NCI-H1417 treated with DMSO at 0.1 percent for 48 hours (cell line): Measurements from ENCODE around the gene CBX3.
"Not testable (repeated sequence)": the region's sequence is repeated elsewhere in the genome, so short reads cannot be mapped to it uniquely, and the experiment has no call there.

Experiments
- DNase-seq: peaks from one replicate; lab custom pipeline; 2025; lab: John Stamatoyannopoulos, UW

CBX3 gene

GRCh38 chr7:26202019-26202990 is 760 bp downstream of the CBX3 start:
- no peak for DNase-seq

- no peak for DNase-seq
Observed at GRCh38 chr7:26203016-26203415, 1.5 kb downstream of the CBX3 start.

DNA sequence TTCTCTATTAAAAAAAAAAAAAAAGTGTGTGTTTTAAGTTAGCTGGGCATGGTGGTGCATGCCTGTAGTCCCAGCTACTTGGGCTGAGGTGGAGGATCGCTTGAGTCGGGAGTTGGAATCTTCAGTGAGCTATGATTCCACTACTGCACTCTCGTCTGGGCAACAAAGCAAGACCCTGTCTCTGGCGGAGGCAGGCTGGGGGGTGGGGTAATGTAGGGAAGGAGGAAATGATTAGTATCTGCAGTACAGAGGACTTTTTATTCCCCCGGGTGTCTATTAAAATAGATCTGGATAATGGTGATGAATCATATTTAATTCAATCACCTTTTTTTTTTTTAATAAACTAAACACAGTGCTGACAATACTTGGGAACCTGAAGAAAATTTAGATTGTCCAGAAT is 6.5 kb downstream of the CBX3 start:
- no peak for DNase-seq

DNA sequence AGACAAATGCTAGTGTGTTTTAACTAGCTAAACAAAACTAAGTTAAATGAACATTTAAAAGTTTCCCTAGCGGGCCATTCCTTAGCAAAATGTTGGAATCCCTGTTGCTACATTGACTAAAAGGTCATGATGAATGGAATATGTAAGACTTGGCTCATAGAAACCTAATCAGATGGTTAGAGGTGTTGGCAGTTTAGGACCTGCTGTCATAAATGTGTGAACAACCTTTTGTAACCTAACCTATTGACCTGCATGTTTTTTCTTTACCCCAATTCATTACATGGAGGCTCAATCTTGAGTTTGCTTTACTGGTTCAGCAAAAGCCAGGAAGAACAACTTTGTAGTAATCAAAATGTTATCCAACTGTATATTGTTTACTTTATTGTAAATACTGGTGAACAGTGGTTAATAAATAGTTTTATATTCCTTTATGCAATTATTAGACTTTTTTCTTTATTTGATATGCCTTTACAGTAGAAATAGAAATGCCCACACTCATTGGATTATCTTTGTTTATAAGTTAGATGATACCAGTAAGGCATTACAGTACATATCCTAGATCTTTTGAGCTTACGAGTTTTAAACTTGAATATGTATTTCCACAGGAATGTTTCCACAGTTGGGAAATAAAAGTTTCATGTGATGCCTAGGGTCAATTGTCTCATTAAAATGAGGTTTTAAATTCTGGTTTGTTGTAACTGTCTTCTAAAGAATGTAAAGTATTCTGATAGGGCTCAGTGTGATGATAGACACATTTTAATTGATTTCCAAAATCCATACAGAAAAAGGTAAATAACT is 11.6 kb downstream of the CBX3 start:
- DNase-seq: no peak

DNA sequence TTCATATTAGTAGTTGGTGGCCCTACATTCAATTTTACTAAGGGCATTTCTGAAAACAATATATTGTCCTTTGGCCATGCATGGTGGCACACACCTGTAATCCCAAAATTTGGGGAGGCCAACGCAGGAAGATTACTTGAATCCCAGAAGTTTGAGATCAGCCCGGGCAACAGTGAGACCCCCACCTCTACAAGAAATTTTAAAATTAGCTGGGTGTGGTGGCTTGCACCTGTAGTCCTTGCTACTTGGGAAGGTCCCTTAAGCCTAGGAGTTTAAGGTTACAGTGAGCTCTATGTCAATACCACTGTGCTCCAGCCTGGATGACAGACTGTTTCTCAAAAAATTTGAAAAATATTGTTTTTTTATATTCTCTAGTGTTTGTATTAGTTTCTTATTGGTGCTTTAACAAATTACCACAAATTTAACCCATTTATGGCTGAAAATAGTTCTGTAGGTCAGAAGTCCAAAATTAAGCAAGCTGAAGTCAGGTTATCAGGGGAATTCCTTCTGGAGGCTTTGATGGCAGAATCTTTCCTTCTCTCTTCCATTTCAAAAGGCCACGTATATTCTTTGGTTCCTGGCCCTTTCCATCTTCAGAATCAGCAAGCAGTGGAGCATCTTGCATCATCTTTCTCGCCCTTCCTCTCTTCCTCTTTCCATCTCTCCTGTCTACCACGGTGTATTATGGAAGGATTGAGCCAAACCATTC is 12.4 kb downstream of the CBX3 start:
- DNase-seq: no peak

GRCh38 chr7:26216049-26216448 is 14.5 kb downstream of the CBX3 start:
- no peak for DNase-seq

- no peak for DNase-seq
Observed at GRCh38 chr7:26224359-26224758, 22.8 kb downstream of the CBX3 start.

DNA sequence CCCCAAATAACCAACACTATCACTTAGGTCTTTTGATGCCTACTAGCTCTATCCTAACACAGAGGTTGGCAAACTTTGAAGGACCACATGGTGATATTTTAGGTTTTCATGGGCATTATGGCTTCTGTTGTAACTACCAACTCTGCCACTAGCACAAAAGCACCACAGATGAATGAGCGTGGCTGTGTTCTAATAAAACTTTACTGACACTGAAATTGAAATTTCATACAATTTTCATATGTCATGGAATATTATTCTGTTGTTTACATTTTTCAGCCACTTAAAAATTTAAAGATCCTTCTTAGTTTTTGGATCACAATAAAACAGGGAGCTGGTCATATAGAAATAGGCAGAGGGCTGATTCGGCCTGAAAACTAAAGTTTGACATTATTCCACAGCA is 26.4 kb downstream of the CBX3 start:
- no peak for DNase-seq

- no peak for DNase-seq
Observed at GRCh38 chr7:26233902-26234511, 32.5 kb downstream of the CBX3 start.

- no peak for DNase-seq
Observed at GRCh38 chr7:26237035-26237807, 35.7 kb downstream of the CBX3 start.

DNA sequence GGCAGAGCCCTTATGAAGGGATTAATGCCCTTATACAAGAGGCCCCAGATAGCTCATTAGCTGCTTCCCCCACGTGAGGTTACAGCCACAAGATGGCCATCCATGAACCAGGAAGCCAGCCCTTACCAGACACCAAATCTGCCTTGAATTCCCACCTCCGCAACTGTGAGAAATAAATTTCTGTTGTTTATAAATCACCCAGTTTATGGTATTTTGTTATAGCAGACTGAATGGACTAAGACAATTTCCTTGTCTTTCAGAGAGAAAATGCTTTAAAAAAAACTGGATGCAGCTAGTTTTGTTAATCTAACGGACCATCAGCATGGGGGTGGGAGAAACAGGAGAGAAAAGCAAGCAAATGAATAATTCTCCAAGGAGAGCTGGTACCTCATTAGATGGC is 36.5 kb downstream of the CBX3 start:
- no peak for DNase-seq

DNA sequence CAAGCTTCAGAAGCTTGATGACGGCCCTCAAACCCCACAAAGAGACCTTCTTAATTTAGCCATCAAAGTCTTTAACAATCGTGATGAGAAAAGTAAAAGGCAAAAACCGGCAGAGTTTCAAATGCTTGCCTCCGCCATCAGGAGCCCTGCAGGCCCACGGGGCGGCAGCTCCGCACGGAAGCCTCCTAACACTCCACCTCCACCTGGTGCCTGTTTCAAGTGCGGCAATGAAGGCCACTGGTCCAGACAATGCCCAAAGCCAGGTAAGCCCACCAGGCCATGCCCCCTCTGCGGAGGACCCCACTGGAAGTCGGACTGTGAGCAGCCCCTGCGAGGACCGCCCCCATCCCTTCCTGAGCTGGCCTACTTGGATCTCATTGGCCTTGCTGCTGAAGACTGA is 43.6 kb downstream of the CBX3 start:
- no peak for DNase-seq

DNA sequence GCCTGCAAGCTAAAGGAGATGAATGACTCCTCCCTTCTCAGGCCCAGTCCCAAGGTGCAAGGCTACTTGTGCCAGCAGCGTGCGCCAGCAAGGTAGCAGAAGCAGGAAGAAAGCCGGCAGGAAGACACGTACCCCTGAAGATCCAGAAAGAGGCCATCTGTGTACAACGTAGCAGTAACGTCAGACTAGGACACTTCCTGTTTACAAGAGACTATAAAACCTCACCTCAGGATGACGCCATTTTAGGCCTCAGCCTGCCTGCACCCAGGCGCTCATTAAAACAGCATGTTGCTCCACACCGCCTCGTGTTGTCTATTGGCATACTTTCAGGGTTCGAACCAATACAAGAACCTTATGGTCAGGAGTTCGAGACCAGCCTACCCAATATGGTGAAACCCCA is 48.7 kb downstream of the CBX3 start:
- no peak for DNase-seq

GRCh38 chr7:26261866-26262265 is 60.3 kb downstream of the CBX3 start:
- not testable (repeated sequence) for DNase-seq
